Breast epithelium (tissue), 4 donors: ENCODE data around the gene GPR15. TPM values are rescaled to one million over a fixed set of nuclear protein-coding genes. Genes with fewer than 3 reads are reported as not detected.

Experiments used
- DNase-seq, 2 donors: peaks; one replicate each; pipeline ENCODE4 v3.0.0-alpha.2; 2019; ENCODE audit warnings: low spot score in 2 of 2
- H3K27ac ChIP-seq, 2 donors: fragments of 200-600 bp; sonication (generic) in 1 of 2; one replicate each; pipeline ENCODE4 v1.5.1; 2016 to 2019; ENCODE audit warnings: mild to moderate bottlenecking in 1 of 2
- H3K27me3 ChIP-seq, 2 donors: fragments of 200-600 bp; sonication (generic) in 1 of 2; one replicate each; pipeline versions ENCODE4 v1.5.1 to v1.6.0; 2017 to 2019; ENCODE audit warnings: control low read depth in 1 of 2, mild to moderate bottlenecking in 1 of 2
- H3K36me3 ChIP-seq: fragments of 200-600 bp; one replicate; pipeline ENCODE4 v1.5.1; 2019
- H3K4me1 ChIP-seq, 2 donors: fragments of 200-600 bp; sonication (generic); one replicate each; pipeline ENCODE4 v1.5.1; 2016 to 2019; ENCODE audit warnings: control low read depth in 1 of 2
- H3K4me3 ChIP-seq, 3 donors: fragments of 200-600 bp; sonication (generic); 1 replicate in 2 of 3; 2 replicates in 1 of 3; pipeline ENCODE4 v1.5.1; 2016 to 2019; ENCODE audit warnings: mild to moderate bottlenecking in 3 of 3, moderate library complexity in 2 of 3
- H3K9me3 ChIP-seq, 2 donors: fragments of 200-600 bp; sonication (generic) in 1 of 2; one replicate each; pipeline ENCODE4 v1.5.1; 2016 to 2019; ENCODE audit warnings: control low read depth in 1 of 2
- CTCF ChIP-seq, 3 donors: fragments of 450-650 bp; IDR thresholded peaks; one replicate each; pipeline ENCODE4 v1.5.1; 2016 to 2017; ENCODE audit warnings: antibody characterized with exemption in 3 of 3, mild to moderate bottlenecking in 3 of 3, moderate library complexity in 3 of 3
- POLR2A ChIP-seq: fragments of 450-650 bp; IDR thresholded peaks from one replicate; pipeline ENCODE4 v1.6.1; 2016; ENCODE audit warnings: antibody characterized with exemption, mild to moderate bottlenecking, moderate library complexity
- POLR2AphosphoS5 ChIP-seq, 3 donors: sonication (generic); formaldehyde crosslinking; IDR thresholded peaks; one replicate each; pipeline ENCODE4 v1.6.1; 2017; ENCODE audit warnings: antibody characterized with exemption in 3 of 3
- intact Hi-C: fragments of 100-400 bp; cut with DNase I; formaldehyde crosslinking; loops from one replicate; pipeline ENCODE4 v1.15.1; 2023; ENCODE audit warnings: low total_unique reads
- total RNA-seq, 3 donors: library from RNA; depleted of rRNA; stranded (reverse); fragments of >200 nt; gene quantifications; one replicate each; pipeline ENCODE4 v1.1.0, GENCODE V29; 2016

GPR15 gene
- total RNA-seq, 3 donors from 2014 or later = 0.59 to 1.6 TPM; not detected in 1

DNA sequence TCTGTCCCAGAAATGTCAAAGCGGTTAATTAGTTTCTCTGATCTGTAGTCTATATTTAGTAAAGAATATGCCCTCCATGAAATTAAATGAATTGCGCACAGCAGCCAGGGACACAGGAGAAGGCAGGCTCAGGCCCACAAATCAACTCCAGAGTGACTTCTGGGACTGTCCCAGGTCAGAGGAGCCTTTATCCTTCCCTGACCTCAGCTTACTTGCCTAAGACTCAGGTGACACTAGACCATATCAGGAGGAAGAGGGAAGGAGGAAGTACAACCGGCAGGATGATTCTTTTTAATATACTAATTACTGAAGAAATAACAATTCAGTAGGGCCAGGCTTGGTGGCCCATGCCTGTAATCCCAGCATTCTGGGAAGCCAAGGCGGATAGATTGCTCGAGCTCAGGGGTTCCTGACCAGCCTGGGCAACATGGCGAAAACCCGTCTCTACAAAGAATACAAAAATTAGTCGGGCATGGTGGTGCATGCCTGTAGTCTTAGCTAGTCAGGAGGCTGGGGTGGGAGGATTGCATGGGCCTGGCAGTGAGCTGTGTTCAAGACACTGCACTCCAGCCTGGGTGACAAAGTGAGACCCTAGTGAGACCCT is 1.8 kb upstream of the GPR15 start:
- intact Hi-C loops = no loop called here
- TF ChIP-seq CTCF (IDR thresholded peaks at IDR 0.05) = no peak
- TF ChIP-seq POLR2AphosphoS5 (IDR thresholded peaks at IDR 0.05) = no peak
- TF ChIP-seq POLR2A = no peak
- DNase-seq = no peak

DNA sequence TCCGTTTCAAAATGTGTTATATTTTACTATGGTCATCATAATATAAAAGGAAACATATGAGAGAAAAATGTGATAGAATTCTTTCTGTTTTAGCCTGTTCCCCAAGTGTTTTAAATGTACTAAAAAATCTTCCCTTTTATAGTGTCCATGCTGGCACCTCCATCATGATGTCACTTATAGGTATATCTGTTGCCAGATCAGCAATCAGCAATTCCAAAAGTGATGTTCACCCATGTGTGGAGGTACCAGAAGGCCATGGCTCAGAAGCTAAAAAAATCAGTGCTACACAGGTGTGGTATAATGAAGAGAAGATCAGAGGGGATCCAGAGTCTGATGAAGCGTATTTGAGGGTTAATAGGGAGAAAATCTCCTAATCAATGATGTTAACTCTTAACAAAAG is 1.1 kb upstream of the GPR15 start:
- Histone ChIP-seq H3K27ac (no peak overlapping the region), H3K4me3 (no peak overlapping the region), H3K9me3 (no peaks in the 10 kb centered on the region), H3K27me3 (no peaks in the 10 kb centered on the region), H3K36me3 (no peaks in the 10 kb centered on the region), H3K4me1 (no peaks in the 10 kb centered on the region)
- TF ChIP-seq POLR2A = no peak
- TF ChIP-seq POLR2AphosphoS5 (IDR thresholded peaks at IDR 0.05) = no peak
- no peak for TF ChIP-seq CTCF (IDR thresholded peaks at IDR 0.05)
- intact Hi-C loops = no loop called here
- no peak for DNase-seq

More for the DNA sequence above, 1.8 kb upstream of the GPR15 start:
- no peaks in the 10 kb centered on the region for H3K36me3 ChIP-seq
- H3K4me1 ChIP-seq = no peaks in the 10 kb centered on the region
- H3K27ac ChIP-seq = no peak overlapping the region
- no peaks in the 10 kb centered on the region for H3K27me3 ChIP-seq
- no peaks in the 10 kb centered on the region for H3K9me3 ChIP-seq
- no peak overlapping the region for H3K4me3 ChIP-seq

DNA sequence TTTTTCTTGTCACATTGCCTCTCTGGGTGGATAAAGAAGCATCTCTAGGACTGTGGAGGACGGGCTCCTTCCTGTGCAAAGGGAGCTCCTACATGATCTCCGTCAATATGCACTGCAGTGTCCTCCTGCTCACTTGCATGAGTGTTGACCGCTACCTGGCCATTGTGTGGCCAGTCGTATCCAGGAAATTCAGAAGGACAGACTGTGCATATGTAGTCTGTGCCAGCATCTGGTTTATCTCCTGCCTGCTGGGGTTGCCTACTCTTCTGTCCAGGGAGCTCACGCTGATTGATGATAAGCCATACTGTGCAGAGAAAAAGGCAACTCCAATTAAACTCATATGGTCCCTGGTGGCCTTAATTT is 478 bp downstream of the GPR15 start:
- intact Hi-C loops = no loop called here
- TF ChIP-seq POLR2AphosphoS5 (IDR thresholded peaks at IDR 0.05) = no peak
- TF ChIP-seq POLR2A = no peak
- no peak for TF ChIP-seq CTCF (IDR thresholded peaks at IDR 0.05)
- no peaks in the 10 kb centered on the region for H3K36me3 ChIP-seq
- no peaks in the 10 kb centered on the region for H3K4me1 ChIP-seq
- no peak overlapping the region for H3K27ac ChIP-seq
- no peaks in the 10 kb centered on the region for H3K27me3 ChIP-seq
- no peak for DNase-seq
- no peaks in the 10 kb centered on the region for H3K9me3 ChIP-seq
- H3K4me3 ChIP-seq = no peak overlapping the region

DNA sequence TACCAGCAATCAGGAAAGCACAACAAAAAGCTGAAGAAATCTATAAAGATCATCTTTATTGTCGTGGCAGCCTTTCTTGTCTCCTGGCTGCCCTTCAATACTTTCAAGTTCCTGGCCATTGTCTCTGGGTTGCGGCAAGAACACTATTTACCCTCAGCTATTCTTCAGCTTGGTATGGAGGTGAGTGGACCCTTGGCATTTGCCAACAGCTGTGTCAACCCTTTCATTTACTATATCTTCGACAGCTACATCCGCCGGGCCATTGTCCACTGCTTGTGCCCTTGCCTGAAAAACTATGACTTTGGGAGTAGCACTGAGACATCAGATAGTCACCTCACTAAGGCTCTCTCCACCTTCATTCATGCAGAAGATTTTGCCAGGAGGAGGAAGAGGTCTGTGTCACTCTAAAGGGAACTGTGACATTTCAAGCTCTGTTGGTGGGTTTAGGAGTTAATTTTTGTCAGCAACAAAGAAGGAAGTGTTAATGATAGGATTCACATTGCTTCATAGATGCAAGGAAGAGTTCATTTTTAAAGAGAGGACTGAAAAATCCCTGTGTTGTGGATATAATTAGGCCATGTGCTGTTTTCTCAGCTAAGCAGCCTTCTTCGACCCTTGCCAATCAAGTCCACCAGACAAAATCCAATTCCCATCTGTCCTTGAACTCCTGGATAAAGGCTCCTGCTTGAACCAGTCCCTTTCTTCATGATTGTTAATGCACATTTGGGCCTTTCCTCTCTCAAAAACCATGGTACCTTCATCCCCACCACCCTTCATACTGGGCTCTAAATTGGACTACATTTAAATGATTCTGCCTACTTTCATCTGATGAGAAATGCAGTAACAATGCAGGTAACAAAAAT is 1.2 kb downstream of the GPR15 start:
- Histone ChIP-seq H3K27me3 (no peaks in the 10 kb centered on the region), H3K36me3 (no peaks in the 10 kb centered on the region), H3K4me1 (no peaks in the 10 kb centered on the region), H3K9me3 (no peaks in the 10 kb centered on the region), H3K4me3 (no peak overlapping the region), H3K27ac (no peak overlapping the region)
- no peak for DNase-seq
- intact Hi-C loops = no loop called here
- TF ChIP-seq POLR2A (no peak), POLR2AphosphoS5 (IDR thresholded peaks at IDR 0.05) (no peak), CTCF (IDR thresholded peaks at IDR 0.05) (no peak)

GRCh38 chr3:98534168-98534567 is 2.4 kb downstream of the GPR15 start:
- intact Hi-C loops = no loop called here
- no peak overlapping the region for H3K27ac ChIP-seq
- H3K4me1 ChIP-seq = no peaks in the 10 kb centered on the region
- no peak for DNase-seq
- no peaks in the 10 kb centered on the region for H3K27me3 ChIP-seq
- no peaks in the 10 kb centered on the region for H3K9me3 ChIP-seq
- H3K36me3 ChIP-seq = no peaks in the 10 kb centered on the region
- no peak overlapping the region for H3K4me3 ChIP-seq
- TF ChIP-seq POLR2A (no peak), CTCF (IDR thresholded peaks at IDR 0.05) (no peak), POLR2AphosphoS5 (IDR thresholded peaks at IDR 0.05) (no peak)
